Posterior cingulate gyrus (tissue), 11 donors: ENCODE measurements around the gene PLAAT4.
A peak's percentile ranks its signal among the peaks of the same experiment; 100 is the strongest.
"Not testable (repeated sequence)": the region's sequence is repeated elsewhere in the genome, so short reads cannot be mapped to it uniquely, and the experiment has no call there.

ENCODE experiments used
- DNase-seq, 10 donors: peaks; one replicate each; pipeline versions ENCODE4 v3.0.0 to v3.0.0-alpha.2; 2020 to 2021; ENCODE audit warnings: mixed read lengths in 3 of 10
- intact Hi-C: fragments of 100-400 bp; cut with DNase I; formaldehyde crosslinking; loops from one replicate; pipeline ENCODE4 v1.15.1; 2023

Gene PLAAT4

DNA sequence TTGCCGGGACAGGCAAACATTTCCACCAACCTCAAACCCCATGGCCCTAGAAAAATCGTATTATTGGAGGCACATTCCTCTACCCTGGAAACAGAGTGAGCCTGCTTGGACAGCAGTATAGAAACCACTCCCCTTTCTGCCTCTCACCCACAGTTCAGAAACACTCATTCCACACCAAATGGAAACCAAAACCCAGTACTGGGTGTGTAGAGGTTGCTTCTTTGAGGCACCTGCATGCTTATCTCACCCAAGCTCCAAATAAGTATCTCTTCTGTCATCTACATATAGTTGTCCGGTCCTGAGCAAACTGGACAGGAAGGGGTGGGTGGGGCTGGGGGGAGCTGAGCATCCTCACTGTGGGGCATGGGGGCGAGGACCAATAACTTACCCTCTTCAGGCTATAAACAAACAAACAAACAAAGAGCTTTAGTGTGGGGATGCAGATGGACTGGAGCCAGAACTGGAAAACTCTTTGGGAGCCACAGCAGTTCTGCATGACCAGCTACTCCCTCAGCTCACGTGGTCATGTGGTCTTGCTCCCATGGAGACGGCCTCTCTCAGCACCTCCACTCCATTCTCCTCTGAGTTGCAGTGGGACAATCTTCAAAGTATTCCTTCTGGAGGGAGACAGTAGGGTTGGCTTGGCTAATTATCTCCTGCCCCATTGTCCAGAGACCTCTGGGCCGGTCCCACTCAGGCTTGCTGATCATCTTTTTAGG is 27.6 kb downstream of the PLAAT4 start:
- peak in 1 of 10 donors; percentile 53 for DNase-seq
- intact Hi-C loops: no loop called here

DNA sequence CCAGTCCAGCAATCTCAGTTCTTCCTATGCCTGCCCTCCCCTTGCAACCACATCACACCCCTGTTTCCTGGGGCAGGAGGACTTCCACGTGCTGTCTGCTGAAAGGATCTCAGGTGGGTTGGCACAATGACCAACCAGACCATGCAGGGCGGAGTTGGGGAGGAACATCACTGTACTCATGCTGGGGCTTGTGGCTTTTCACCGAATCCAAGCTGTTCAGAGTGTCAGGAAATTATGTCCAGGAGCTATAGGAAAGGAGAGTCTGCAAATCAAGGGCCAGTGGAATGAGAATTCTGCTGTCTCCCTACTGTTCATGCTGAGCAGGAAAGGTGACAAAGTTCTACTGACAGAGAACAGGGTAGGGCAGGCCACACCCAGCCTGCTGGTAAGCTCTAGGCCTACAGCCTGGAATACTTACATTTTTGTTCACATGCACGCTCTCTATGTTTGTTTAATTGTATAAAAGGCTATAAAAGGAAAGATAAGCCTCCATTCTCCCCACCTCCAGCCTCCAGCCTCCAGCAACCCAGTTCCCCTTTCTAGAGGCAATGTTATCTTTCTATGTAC is 28.3 kb downstream of the PLAAT4 start:
- intact Hi-C loops: no loop called here
- no peak for DNase-seq

DNA sequence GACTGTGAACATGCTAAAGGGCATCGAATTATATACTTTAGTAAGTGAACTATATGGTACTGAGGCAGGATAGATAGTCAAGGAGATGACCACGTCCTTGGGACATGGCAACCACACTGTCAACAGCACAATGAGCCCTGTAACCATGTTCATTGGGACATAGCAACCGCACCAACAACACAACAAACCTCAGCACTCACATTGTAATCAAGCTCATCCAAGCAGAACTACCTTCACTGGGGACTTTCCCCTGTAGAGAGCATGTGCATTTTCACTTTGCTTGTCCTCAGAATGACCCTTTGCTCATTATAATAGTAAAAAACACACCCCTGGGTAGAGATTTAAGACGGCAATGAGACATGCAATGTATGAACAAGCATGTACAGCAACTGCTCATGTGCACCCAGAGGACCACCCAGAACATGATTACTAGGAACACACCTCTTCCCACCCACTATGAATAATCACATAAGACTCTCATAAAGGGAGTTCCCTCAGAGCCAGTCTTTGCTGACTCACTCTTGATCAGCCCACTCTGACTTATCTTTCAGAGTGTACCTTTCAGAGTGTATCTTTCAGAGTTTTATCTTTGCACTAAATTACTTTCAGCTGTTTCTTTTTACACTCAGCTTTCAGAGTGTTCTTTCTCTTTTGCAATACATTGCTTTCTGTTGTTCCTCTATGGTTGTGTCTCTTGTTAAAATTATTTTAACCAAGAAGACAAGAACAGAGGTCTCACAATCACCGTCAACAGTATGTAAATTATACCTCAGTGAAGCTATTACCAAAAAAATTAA is 30.6 kb downstream of the PLAAT4 start:
- intact Hi-C loops: no loop called here
- no peak for DNase-seq

DNA sequence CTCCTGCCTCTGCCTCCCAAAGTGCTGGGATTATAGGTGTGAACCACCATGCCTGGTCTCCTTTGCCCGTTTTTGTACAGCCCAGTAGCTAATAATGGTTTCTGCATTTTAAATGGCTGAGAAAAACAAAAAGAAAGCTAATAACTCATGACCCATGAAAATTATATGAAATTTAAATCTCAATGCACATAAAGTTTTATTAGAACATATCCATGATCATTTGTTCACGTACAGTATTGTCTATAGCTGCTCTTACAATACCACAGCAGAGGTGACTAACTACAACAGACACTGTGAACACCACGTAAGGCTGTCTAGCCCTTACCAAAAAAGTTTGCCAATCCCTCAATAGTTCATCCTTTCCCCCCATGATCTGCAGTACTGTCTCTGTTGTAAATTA is 33.0 kb downstream of the PLAAT4 start:
- DNase-seq: peak in 1 of 10 donors; percentile 5
- intact Hi-C loops: no loop called here

DNA sequence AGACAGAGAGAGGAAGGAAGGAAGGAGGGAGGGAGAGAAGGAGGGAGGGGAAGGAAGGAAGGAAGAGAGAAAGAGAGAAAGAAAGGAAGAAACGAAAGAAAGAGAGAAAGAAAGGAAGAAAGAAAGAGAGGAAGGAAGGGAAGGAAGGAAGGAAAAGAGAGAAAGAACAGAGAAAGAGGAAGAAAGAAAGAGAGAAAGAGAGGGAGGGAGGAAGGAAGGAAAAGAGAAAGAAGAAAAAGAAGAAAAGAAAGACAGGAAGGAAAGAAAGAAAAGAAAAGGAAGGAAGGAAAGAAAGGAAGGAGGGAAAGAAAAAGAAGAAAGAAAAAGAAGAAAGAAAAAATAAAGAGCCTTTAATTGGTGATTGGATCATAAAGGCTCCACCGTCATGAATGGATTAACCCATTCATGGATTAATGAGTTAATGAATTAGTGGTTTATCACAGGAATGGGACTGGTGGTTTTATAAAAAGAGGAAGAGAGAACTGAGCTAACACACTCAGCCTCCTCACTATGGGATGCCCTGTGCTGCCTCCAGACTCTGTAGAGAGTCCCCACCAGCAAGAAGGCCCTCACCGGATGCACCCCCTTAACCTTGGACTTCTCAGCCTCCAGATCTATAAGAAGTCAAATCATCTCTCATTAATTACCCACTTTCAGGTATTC is 35.5 kb downstream of the PLAAT4 start:
- intact Hi-C loops: no loop called here
- no peak for DNase-seq

DNA sequence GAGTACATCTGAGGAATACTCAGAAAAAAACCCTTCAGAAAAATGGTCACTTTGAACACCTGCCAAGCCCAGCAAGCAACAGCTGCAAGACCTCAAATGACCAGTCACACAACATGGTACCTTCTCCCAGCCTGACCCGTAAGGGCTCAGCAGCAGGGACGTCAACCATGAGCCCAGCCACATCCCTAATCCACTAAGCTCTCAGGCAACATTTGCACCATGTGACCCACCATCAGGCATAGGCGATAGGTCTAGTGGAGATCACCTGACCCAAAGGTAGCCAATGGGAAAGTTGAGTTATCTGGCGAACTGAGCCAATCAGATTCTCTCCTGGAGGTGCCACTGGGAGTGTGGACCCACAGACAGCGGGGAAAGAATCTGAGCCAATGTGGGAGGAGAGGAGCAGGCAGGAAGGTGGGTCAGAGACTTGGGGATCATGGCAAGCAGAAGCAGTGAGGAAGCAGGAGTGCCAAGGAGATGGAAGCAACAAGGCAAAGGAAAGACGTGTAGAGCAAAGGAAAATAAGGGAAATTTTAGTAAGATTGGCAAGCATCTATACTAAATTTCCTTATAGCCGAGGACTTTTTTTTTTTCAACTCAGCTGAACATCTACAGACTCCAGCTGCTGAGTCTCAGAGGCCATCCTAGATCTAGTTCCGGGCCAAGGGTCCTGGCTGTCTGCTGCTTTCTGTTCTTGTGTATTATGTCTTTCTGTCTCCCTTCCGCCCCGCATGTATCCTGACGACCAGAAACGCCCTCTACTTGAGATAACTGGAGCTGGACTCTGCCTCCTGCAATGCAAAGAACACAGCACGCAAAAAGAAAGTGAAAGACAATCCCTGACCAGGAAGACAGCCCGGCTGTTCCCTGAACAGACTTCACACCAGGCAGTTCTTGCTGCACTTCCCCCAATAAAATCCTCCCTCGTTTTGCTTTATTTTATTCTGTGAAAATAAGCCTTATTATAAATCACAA is 37.6 kb downstream of the PLAAT4 start:
- intact Hi-C loops: no loop called here
- DNase-seq: peak in 1 of 10 donors; percentile 24

DNA sequence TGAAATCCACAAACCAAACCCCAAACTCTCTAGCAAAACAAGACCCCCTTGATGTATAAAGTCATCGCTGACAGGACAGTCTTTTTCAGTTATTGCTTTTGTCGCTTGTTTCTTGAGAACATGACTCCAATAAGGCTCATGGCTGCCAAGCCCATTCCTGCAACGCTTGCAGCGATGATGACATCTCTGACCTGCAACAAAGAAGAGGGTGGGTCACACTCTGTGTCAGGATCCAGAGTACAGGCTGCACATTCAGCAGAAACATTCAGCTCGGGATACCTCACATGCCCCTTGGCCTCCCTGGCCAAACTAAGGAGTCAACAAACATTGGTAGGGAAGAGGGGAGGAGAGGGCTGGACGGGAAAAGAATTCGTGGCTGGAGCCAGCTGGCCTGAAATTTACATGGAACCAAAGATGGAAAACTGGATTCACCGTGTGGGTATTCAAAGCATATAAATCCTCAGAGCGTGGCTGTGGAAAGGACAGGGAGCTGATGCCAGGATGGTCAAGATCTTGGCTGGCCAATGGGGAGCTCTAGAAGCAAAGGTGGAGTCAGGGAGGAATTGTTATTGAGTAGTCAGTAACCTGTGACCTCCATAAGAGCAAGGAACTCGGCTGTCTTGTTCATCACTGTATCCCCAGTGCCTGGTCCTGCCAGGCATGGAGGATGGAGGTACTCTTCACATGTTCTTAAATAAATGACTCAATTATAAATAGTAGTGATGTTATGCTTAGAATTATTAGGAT is 38.4 kb downstream of the PLAAT4 start:
- DNase-seq: peak in 1 of 10 donors; percentile 31
- intact Hi-C loops: no loop called here

DNA sequence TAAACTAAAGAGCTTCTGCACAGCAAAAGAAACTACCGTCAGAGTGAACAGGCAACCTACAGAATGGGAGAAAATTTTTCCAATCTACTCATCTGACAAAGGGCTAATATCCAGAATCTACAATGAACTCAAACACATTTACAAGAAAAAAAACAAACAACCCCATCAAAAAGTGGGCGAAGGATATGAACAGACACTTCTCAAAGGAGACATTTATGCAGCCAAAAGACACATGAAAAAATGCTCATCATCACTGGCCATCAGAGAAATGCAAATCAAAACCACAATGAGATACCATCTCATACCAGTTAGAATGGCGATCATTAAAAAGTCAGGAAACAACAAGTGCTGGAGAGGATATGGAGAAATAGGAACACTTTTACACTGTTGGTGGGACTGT is 42.3 kb downstream of the PLAAT4 start:
- intact Hi-C loops, DNase-seq: not testable (repeated sequence)

DNA sequence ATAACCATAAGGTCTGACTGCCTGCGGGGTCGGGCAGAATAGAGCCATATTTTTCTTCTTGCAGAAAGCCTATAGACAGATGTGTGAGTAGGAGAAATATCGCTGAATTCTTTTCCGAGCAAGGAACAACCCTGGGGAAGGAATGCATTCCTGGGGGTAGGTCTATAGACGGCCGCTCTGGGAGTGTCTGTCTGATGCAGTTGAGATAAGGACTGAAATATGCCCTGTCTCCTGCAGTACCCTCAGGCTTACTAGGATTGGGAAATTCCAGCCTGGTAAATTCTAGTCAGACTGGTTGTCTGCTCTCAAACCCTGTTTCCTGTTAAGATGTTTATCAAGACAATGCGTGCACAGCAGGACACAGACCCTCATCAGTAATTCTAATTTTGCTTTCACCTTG is 44.6 kb downstream of the PLAAT4 start:
- intact Hi-C loops: not testable (repeated sequence)
- DNase-seq: peak in 1 of 10 donors; percentile 6

DNA sequence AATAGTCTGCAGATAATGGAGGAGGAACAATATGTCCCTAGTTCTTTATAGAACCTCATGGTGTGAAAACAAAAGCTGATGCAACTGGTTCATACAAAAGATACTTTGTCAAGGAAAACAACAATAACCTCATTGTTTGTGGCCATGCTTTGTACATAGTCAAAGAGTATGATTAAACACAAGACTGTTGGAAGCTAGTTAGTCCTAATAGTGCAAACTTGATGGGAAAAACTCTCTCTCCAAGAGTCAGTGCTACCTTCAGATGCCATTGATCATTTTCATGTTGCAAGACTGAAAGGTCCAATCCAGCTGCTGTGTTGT is 46.7 kb downstream of the PLAAT4 start:
- intact Hi-C loops: no loop called here
- DNase-seq: no peak

DNA sequence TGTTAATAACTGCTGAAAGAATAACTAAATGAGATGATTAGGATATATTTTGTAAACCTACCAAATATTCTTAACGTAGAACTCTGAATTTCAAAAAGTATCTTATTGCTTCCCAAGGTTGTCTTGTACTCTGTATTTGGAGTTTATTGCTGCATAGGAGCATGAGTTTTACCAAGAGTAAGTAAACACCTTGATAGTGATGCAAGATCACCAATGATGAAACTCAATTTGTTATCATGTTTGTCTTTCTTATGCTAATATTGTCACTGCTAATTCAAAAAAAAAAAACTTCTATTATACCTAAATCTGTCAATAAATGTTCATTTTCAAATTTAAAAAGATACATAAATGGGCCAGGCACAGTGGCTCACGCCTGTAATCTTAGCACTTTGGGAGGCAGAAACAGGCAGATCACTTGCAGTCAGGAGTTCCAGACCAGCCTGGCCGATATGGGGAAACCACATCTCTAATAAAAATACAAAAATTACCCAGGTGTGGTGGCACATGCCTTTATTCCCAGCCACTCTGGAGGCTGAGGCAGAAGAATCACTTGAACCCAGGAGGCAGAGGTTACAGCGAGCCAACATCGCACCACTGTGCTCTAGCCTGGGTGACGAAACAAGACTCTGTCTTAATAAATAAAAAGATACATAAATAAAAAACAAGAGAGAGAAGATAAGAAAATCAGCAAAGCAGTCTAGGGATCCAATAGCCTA is 50.0 kb downstream of the PLAAT4 start:
- intact Hi-C loops: no loop called here

DNA sequence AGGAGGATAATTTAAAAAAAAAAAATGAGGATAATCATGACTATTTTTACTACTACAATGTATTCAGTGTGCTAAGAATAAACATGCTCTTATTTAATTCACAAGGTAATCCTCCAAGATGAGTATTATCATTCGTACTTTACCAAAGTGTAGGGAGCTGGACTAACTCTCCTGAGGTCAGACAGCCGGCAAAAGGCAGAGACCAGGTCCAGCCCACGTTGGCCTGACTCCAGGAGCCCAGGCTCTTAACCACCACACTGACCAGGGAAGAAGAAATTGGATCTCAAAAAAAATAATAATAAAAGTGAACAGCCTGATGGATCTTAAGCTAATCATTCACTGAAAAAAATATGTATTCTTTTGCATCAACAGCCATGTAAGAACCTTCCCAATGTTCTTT is 52.4 kb downstream of the PLAAT4 start:
- peak in 1 of 10 donors; percentile 21 for DNase-seq
- intact Hi-C loops: no loop called here

More for the DNA sequence above, 50.0 kb downstream of the PLAAT4 start:
- DNase-seq: peak in 1 of 10 donors; percentile 12

DNA sequence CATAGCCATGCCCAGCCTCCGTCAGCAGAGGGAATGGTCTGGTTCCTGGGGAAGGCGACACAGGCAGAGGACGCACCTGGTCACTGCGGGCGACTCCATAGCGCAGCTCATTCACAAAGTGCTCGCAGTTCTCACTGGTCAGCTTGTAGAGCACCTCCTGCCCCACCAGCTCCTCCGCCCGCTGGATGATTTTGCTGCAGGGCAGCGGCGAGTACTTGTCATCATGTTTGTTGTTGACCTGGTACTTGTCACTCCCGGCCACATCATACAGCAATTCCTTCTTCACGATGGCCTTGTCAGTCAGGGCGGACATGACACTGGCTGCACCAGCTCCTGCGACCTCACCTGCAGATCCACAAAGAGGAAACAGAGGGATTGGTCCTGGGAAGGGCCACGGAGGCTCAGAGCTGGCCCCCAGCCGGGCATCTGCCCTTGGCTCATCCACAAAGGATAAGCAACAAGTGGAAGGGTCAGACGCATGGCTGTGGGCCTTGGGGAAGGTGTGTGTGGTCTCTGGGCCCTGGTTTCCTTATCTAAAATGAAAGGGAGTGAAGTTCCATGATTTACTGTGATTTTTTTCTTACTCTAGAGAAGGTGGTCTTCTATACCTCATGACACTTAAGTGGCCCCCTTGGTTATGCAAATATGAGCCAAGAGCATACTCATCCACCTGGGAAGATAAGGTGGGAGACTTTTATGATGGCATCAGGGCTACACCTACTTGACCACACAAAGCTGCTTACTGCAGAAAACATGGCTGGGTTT is 53.6 kb downstream of the PLAAT4 start:
- DNase-seq: peak in 1 of 10 donors; percentile 13
- intact Hi-C loops: no loop called here

DNA sequence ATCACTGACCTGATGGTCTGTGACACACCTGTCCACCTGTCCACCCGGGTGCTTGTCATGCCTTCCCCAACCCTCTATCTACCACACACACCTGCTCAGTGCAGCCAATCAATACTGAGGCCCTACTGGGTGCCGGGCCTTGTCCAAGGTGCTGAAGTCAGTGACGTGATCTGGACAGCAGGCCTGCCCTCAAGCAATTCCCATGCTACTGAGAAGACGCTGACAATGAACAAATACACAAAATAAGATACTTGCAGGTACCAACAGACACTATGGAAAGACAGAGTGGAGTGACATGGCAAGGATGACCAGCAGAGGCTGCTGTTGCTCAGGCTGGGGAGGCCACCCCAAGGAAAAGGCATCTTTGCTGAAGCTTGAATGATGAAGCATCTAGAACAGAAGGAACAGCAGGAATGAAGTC is 56.4 kb downstream of the PLAAT4 start:
- DNase-seq: peak in 7 of 10 donors; percentile 36 to 92 (median 56)
- intact Hi-C loops: loop anchor here (1.0 kb wide), 1 partner anchor 42 kb away; no protein-coding TSS in a partner anchor

DNA sequence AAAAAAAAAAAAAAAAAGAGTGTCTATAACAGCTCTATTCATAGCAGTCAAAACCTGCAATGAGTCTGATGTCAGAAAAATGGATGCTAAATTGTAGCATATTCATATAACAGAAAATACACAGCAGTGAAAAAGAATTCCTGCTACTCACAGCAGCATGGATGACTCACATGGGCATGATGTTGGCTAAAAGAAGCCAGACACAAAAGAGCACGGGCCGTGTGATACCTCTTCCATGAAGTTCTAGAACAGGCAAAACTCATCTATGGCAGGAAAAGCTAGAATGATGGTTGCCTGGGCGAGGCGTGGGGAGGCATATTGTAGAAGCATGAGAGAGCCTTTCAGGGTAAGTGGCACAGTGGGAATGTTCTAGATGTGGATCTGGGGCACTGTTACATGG is 58.7 kb downstream of the PLAAT4 start:
- intact Hi-C loops: no loop called here
- peak in 3 of 10 donors; percentile 11 to 81 (median 16) for DNase-seq
